HCT116 (cell line): ENCODE measurements around the gene TMEM164.

ENCODE experiments used
- ATF3 ChIP-seq: IDR thresholded peaks from 2 replicates; pipeline ENCODE4 v1.6.1; 2012
- CEBPB ChIP-seq: IDR thresholded peaks from 2 replicates; pipeline ENCODE4 v1.6.1; 2012; ENCODE audit warnings: low read depth
- CTCF ChIP-seq, 3 experiments: fragments of 200-600 bp in 1 of 3; sonication (generic) in 1 of 3; IDR thresholded peaks in 2 of 3; conservative IDR thresholded peaks in 1 of 3; 2 replicates each; pipeline ENCODE4 v1.5.1; 2012 to 2017; ENCODE audit warnings: low read depth in 2 of 3, low read length in 2 of 3, antibody characterized with exemption in 1 of 3, borderline replicate concordance in 1 of 3, control low read depth in 1 of 3, mild to moderate bottlenecking in 1 of 3, mixed read lengths in 1 of 3, mixed run types in 1 of 3, moderate library complexity in 1 of 3; ENCODE audit not compliant: insufficient read depth in 1 of 3
- EZH2 ChIP-seq: fragments of 200-600 bp; sonication (generic); IDR thresholded peaks from 2 replicates; pipeline ENCODE4 v1.6.1; 2017; ENCODE audit warnings: antibody characterized with exemption, mixed run types
- POLR2AphosphoS5 ChIP-seq: IDR thresholded peaks from 2 replicates; pipeline ENCODE4 v1.6.1; 2011; ENCODE audit warnings: mild to moderate bottlenecking, low read depth, low read length, moderate library complexity

DNA sequence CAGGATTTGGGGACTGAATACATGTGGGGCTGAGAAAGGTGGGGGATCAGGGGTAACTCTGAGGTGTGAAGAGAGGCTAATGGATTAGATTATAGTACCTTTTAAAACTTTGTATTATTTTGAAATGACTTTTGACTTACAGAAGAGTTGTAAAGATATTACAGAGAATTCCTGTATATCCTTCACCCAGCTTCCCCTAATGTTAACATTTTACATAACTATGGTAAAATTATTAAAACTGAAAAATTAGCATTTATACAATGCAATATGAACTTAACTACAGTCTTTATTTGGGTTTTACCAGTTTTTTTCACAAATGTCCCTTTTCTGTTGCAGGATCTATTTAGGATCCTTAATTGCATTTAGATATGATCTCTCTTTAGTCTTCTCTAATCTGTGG, 57.4 kb downstream of the TMEM164 start:
- TF ChIP-seq CTCF (IDR thresholded peaks at IDR 0.05 in 2 of 3, conservative IDR thresholded peaks at IDR 0.05 in 1 of 3; ENCODE audit: borderline replicate concordance in 1 of 3, insufficient read depth in 1 of 3, low read depth in 2 of 3, low read length in 2 of 3) (no peak), EZH2 (no peak), ATF3 (no peak), POLR2AphosphoS5 (no peak), CEBPB (no peak)
